ENCODE measurements around the gene CFAP92.

CFAP92 gene

DNA sequence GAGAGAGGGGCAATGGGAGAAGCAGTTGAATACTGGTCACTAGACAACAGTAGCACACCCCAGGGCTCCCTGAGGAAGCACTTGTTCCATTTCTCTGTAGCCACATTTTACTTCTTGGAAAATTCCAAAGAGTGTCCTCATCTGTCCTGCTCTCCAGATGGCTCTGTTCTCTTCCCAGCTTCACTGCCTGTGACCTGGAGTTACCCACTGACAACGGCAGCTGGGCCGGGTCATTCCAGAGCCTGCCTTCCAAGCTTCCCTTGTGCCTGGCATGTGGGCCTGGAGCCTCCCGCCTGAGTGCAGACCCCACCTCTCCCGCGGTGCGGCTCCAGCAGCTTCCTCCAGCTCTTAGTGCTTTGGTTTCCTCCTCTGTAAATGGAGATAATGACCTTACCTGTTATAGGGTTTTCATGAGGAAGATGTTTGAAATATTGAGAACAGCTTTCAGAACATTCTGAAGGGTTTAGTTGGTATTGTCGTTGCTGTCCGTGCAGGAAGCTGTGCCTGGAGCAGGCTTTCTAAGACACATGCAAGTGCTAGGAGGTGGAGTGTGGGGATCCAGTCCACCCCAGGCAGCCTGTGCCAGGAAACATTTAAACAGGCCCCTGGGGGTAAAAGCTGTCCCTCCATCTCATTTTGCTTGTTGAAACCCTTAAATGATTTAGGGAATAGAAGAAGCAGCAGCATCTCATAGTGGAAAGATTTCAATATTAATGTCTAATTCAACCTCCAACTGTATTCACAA lies 32.0 kb upstream of the CFAP92 start:
- no peak for DNase-seq

DNA sequence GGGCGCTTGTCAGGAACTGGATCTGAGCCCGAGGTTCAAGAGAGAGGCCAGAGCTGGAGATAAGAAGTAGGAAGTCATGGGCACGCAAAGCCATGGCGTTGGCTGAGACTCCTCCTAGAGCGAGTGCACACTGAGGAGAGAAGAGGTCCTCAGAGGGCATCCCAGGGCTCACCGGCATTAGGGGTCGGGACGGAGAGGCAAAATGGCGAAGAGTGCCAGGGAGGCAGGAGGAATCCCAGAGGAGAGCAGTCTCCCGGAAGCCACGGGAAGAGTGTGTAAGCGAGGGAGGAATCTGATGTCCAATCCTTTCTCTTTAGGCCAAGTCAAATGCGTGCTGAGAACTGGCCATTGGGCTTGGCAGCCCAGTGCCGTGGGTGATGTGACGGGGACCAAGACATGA lies 31.2 kb upstream of the CFAP92 start:
- no peak for DNase-seq

DNA sequence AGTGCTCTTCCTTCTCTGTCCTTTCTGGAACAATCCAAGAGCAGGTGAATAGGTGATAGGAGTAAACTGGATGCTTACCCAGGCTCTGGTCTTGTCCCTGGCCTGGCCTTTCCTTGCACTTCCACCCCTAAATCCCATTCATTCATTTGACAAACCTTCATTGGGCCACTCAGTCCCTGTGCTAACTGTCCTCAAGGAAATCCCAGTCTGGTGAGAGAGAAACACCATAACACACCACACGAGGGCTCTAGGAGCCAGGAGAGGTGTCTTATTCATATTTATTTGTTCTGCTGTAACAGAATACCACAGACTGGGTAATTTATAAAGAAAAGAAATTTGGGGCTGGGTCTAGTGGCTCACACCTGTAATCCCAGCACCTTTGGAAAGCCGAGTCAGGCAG lies 30.0 kb upstream of the CFAP92 start:
- DNase-seq, result no peak

DNA sequence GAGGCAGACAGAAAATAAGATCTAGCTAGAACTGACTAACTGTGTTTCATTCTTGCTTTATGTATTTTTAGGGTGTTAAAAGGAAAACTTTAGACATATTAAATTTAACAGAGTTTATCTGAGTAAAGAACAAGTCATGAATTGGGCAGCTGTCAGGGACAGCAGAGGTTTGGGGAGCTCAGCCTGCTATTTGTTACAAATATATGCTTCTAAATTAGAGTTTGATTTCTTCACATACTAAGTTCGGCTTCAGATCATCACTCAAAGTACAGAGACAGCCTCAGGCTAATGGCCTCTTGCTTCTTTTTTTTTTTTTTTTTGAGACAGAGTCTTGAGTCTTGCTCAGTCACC lies 29.1 kb upstream of the CFAP92 start:
- no peak for DNase-seq

DNA sequence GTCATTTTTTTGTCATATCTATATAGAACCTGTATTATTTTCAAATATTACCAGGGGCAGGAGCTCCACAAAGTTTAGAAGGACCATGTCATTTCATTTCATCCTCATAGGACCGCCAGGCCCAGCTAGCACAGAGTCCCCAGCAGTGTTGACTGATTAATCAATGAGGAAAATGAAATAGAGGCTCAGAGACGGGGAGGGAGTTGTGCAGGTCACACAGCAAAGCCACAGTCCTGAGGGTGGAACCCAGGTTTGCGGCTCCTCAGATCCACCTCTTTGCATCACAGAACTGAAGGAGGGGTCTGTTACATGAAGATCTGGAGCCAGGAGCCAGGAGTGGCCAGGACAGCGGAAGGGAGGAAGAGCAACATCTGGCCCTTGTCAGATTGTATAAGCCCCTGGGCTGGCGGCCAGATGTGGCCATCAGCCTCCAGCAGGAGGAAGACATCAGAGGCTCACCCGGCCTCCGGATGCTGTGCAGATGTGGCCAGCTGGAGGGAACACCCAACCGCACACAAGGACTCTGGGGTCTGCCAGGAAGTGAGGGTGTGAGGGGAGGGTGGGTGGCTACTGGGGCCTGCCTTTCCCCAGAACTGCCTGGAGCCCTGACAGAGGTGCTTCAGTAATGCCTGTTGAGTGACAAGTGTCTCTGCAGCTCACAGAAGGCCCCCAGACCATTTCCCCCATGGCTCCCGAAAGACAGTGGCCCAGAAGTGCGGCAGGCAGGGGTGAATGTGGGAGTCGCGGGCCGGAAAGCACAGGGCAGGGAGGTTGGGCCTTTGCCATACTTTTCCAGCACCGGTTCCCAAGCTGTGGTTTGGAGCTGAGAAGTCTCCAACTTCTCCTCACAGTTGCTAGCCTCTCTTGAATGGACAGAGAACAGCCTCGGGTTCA lies 28.5 kb upstream of the CFAP92 start:
- DNase-seq, result no peak

DNA sequence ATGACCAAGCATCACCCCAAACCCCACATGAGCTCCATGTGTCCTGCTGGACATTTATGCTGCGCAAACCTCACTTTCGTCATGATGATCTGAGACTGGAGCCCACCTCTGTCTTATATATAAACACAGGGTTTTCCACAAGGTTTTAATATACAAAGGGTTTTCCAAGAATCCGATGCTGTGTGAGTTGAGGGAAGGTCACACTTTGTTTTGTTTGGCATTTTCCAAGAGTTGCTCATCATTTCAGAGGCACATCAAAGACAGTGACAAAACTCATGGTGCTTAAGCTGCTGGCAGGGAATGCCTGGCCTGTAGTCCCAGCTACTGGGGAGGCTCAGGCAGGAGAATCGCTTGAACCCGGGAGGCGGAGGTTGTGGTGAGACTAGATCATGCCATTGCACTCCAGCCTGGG lies 27.3 kb upstream of the CFAP92 start:
- DNase-seq, result no peak

DNA sequence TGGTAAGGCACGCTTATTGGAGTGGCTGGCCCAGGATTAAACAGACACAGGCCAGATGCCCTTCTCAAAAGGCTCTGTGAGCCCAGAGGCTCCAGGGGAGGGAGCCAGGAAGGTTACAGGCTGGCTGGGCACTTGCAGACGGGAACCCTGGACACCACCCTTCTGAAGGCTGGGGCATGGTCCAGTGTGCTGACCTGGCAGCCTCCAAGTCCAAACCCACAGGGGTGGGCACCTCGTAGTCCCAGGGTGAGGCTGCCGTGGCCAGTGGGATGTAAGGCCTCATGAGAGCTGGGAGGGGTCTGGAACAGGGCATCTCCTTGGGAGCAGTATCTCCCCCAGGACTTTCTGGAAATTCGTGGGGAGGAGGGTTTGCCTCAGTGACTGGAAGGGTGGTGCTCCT lies 26.8 kb upstream of the CFAP92 start:
- no peak for DNase-seq

DNA sequence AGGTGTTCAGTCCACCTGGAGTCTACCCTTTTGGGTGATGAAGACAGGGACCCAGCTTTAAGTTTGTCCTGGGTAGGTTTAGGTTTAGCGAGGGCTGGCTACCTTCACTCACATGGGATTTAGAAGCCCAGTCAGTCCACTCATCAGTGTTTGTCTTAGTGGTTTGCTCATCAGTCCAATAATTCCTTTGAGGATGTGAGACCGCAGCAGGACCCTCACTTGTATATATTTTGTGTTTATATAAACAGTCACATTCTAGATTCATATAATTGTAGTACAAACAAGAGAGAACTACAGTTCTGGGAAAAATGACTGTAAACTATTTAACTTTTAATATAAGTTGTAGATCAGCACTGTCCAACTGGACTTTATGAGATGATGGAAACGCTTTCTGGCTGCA lies 25.4 kb upstream of the CFAP92 start:
- no peak for DNase-seq

DNA sequence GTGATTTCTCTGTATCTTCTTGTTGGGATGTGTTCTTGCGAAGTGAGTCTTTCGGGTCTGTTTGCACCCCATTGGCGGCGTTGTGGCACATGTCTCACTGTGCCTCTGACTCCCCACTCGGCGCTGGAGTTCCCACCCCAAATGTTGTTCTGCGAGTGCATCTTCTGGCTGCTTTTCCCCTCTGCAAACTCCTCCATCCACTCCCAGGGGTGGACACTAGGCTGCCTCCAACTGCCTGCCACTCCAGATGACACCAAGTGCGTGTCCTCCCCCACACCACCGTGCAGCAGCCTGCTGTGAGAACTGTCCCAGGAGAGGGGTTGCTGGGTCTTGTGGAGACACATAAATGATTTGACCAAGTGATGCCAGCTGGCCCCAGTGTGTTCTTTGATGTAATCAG lies 24.9 kb upstream of the CFAP92 start:
- no peak for DNase-seq

DNA sequence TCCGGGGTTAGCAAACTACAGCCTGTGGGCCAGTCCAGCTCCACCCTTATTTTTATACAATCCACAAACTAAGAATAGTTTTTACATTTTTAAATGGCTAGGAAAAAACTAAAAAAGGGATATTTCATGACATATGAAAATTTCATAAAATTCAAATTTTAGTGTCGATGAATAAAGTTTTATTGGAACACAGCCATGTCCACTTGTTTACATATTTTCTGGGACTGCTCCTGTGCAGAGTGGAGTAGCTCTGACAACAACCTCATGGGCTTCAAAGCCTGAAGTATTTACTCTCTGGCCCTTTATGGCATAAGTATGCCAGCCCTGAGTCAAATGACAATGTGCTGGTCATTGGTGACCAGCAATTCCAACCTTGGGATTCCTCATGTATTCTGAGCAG lies 24.4 kb upstream of the CFAP92 start:
- DNase-seq, result no peak

DNA sequence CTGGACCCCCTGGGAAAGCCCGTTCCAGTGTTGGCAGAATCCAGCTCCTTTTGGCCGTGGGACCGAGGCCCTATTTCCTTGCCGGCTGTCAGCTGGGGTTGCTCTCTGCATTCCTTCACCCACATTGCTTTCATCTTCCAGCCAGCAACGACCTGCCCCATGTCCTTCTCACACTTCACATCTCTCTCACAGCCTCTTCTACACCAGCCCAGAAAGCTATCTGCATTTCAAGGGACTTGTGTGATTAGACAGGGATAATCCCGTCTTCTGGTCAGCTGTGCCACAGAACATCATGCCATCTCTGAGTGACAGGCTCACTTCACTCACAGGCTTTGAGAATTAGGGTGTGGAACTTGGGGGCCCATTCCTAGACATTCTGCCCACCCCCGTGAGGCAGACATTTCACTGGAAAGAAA lies 23.6 kb upstream of the CFAP92 start:
- no peak for DNase-seq

DNA sequence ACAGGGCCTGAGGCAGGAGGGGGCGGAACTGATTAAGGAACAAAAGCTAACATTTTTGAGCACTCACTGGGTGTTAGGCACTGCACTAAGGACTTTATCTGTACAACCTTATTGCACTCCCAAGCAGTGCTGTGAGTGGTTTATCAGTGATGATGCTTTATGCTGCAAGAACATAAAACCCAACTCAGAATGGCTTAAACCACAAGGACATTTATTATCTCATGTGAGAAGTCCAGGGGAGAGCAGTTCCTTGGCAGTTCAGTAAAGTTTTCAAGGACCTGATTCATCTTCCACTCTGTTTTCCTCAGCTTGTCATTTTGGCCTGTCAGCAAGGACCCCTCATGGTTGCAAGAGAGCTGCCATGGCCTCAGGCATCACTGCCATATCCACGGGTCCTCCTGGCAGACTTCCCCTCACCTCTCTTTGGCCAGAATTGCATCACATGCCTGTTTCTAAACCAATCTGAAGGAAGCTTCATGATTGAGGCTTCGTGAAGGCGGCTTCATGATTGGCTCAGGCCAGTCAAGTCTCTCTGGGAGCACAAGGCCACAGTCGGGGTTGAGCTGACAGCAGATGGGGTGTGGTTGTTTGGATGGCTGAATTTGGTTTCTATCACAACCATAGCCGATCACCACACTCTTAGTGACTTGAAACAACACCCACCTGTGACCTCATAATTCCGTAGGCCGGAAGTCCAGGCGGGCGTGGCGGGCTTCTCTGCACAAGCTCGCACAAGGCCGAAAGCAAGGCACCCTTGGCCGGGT lies 23.0 kb upstream of the CFAP92 start:
- no peak for DNase-seq

DNA sequence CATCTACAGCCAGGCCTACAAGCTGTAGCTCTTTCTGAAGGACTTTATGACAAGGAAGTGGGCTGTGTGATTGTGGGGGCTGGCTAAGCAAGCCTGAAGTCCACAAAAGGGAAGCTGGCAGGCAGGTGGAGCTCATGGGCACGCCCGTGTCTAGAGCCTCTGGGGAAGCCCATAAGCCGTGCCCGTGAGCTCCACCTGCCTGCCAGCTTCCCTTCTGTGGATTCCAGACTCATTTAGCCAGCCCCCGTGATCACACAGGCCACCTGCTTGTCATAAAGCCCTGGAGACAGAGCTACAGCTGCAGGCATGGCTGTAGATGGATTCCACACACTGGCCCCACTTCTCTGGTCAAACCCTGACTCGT lies 22.5 kb upstream of the CFAP92 start:
- peak; percentile 26 for DNase-seq

DNA sequence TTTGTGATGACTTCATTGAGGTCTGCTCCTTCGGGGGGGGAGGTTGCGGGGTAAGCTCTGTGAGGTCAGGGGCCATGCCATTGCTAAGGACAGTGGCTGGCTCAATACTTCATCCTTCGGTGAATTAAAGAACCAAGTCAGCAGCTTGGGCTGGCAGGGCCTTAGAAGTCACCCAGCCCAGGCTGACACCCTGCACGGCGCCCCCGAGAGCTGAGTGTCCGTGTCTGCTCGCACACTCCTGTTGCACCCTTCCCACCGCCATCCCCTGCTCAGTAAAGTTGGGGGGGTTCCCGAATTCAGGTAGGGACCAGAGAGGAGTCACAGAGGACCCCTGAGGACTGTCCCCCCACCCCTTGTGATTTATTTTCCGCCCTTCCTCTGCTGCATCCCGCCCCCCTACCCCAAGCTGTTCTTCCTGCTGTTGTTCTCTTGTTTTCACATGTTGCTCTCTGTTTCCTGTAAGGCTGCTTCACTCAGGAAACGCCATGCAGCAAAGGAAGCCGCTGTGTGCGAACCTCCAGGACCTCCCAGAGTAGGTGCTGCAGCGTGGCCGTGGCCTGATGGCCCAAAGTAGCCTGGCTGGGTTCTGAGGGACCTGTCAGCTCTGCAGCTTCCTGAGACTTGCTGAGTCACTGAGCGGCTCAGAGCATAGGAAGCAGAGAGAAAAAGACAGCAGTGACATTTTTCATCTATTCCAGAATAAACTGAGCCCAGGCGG lies 21.7 kb upstream of the CFAP92 start:
- DNase-seq, result no peak

DNA sequence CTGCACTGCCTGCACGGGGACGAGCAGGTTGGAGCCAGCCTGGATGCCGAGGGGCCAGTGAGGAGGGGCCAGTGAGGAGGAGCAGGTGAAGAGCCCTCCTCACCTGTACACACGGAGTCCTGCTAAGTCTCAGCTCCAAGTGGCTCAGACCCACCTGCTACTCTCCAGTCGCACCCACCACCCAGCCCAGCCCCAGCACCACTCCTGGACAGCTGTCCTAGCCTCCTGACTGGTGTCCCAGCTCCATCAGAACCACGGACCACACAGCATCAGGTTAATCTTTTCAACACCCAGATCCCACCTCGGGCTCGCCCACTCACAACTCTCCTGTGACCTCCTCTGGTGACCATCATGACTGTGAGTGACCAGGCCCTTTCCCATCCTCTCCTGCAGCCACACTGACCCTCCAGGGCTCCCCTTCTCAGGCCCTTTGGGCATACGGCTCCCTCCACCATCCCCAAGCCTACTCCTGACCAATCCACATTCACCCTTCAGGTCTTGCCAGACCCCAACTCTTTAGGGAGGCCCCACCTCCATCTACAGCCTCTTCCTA lies 21.0 kb upstream of the CFAP92 start:
- DNase-seq, result no peak

DNA sequence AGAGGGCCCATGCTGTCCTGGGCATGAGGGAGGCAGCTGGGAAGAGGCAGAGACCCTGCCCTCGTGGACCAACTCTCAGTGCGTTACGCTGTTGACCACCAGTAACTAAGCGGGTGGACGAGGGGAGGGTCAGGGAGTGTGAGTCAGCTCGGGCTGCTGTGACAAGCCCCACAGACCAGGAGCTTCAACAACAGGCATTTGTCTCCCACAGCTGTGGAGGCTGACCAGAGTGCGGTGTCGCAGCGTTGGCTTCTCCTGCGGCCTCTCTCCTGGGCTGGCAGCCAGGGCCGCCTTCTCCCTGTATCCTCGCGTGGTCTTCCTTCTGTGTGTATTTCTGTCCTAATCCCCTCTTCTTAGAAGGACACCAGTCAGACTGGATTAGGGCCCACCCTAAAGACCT lies 20.3 kb upstream of the CFAP92 start:
- DNase-seq, result no peak

DNA sequence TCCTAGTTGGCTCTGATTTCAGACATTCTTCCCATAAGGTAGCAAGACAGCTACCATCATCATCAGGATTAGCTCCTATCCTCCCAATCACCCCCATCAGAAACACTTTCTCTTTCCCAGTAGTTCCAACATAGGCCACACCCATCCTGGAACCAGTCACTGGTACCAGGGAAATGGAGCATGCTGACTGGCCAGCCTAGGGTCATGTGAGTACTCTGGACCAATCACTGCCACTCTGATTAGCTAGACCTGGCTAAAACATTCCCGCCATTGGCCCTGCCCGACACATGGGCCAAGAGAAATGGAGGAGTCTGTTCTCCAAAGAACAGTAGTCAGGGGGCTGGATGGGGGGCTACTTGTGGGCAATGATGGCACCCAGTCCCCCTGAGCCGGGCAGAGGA lies 19.6 kb upstream of the CFAP92 start:
- peak; percentile 44 for DNase-seq

DNA sequence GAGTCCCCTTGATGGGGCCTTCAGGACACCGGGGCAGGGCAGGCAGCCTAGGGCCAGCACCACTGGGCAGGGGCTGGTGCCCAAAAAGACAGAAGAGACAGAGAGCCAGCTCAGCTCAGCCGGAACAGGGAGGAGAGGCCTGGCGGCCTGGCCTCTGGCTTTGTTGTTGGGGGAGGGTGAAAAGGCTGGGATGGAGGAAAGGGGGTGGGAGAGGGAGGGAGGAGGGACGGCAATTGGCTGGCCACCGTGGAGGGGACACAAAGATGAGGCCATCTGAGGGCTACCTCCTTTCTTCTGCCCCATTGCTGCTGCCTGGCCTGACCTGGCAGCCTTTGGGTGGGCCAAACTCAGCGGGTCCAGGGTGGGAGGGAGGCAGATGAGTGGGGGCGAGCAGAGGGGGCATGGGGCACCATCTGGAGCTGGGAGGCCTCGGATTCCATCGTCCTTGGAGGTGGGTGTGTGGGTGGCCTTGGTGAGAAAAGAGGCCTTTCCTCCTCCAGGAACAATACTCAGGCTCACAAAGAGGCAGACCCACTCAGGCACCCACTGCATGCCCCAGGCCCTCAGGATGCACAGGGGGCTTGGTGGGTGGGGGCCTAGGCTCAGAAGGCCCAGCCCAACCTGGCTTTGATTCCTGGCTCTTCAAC lies 16.6 kb upstream of the CFAP92 start:
- DNase-seq, result no peak

DNA sequence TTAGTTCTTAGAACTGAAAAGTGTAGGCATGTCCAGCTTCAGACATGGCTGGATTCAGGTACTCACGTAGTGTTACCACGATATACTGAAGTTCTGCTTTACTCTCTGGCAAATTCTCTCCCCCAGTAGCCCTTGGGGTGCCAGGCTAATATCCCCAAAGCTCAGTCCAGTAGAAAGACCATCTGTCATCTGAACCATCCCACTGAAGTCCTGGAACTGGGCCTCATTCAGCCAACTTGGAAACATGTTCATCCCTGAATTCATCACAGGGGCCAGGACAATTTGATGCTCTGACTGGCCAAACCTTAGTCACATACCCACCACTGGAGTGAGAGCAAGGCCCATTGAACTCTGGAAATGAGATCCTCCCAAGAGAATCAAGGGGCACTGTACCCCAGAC lies 15.4 kb upstream of the CFAP92 start:
- no peak for DNase-seq

DNA sequence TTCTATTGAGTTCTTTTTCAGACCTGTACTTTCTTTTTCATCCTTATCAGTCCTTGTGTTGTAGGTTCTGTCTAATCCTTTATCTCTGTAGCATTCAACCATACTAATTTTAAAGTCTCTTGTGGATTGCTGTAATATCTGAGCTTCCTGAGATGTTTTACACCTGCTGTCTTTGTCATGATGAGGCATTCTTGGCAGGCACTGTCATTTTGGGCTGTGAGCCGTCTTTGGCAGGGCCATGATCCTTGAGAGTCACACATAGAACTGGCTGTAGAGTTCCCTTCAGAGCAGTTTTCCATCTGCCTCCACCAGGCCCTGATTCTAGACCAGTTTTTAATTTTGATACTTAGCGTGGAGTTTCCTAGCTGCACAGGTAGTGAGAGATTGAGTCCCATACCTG lies 13.9 kb upstream of the CFAP92 start:
- no peak for DNase-seq

DNA sequence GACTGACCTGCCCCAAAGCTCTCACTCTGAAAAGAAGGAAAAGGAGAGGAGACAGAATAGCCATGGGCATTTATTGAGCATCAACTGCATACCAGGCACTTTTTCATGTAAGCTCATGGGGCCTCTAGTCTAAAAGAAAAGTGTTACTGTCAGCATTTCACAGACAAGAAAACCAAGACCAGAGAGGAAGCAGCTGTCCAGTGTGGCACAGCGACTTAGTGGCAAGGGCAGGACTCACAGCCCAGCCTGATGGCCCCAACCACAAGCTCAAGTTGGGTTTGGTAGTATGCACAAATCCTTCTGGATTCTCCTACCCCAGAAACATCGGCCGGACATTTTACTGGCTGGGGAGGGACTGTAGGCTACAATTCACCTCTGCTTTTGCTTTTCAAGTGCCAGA lies 13.0 kb upstream of the CFAP92 start:
- DNase-seq, result no peak

All from inflammatory macrophage treated with lipopolysaccharide for 4 hours (primary cell).